ENCODE data around the gene MYBPHL. TPM values are rescaled to one million over a fixed set of nuclear protein-coding genes. Genes with fewer than 3 reads are reported as not detected.

MYBPHL gene
- total RNA-seq, 4 donors from 2014 or later, result 0.46 TPM; not detected in 3

GRCh38 chr1:109272021-109272799, 34.6 kb downstream of the MYBPHL start:
- Histone ChIP-seq H3K27me3 (no peaks in the 10 kb centered on the region), H3K4me1 (peaks cover 5 to 36% (median 6%) of the 10 kb centered on the region in 3 donors), H3K27ac (peak overlapping the region in 1 of 4 donors; percentile 14), H3K9me3 (no peaks in the 10 kb centered on the region), H3K4me3 (no peak overlapping the region), H3K36me3 (peaks cover 0 to 61% of the 10 kb centered on the region in 2 donors)
- WGBS, 2 donors (ENCODE audit: low coverage in 1 of 2), result no CpG with 5 or more reads among the region's 13 CpGs
- no peak for ATAC-seq
- TF ChIP-seq POLR2AphosphoS5 (IDR thresholded peaks at IDR 0.05) (no peak), EP300 (IDR thresholded peaks at IDR 0.05) (no peak), CTCF (IDR thresholded peaks at IDR 0.05) (no peak), POLR2A (IDR thresholded peaks at IDR 0.05) (no peak)

GRCh38 chr1:109271458-109271857, 35.4 kb downstream of the MYBPHL start:
- 83% methylated on average over 3 of the region's 6 CpGs; no CpG with 5 or more reads in 1 of the 2 donors for WGBS, 2 donors (ENCODE audit: low coverage in 1 of 2)
- Histone ChIP-seq H3K4me3 (no peak overlapping the region), H3K36me3 (peaks cover 0 to 67% of the 10 kb centered on the region in 2 donors), H3K27me3 (no peaks in the 10 kb centered on the region), H3K27ac (no peak overlapping the region), H3K4me1 (peaks cover 5 to 28% (median 6%) of the 10 kb centered on the region in 3 donors), H3K9me3 (no peaks in the 10 kb centered on the region)
- ATAC-seq, result no peak
- TF ChIP-seq POLR2AphosphoS5 (IDR thresholded peaks at IDR 0.05) (no peak), CTCF (IDR thresholded peaks at IDR 0.05) (no peak), POLR2A (IDR thresholded peaks at IDR 0.05) (no peak)

- Histone ChIP-seq H3K9me3 (no peaks in the 10 kb centered on the region), H3K27ac (no peak overlapping the region), H3K27me3 (no peaks in the 10 kb centered on the region), H3K4me3 (no peak overlapping the region), H3K4me1 (peaks cover 5 to 23% (median 6%) of the 10 kb centered on the region in 3 donors), H3K36me3 (peaks cover 0 to 72% of the 10 kb centered on the region in 2 donors)
- ATAC-seq, result no peak
- 90% methylated on average over 3 of the region's 20 CpGs; no CpG with 5 or more reads in 1 of the 2 donors for WGBS, 2 donors (ENCODE audit: low coverage in 1 of 2)
- TF ChIP-seq POLR2A (IDR thresholded peaks at IDR 0.05), result no peak
- TF ChIP-seq EP300 (IDR thresholded peaks at IDR 0.05), result no peak
- TF ChIP-seq POLR2AphosphoS5 (IDR thresholded peaks at IDR 0.05), result no peak
- no peak for TF ChIP-seq CTCF (IDR thresholded peaks at IDR 0.05)
These were observed 36.0 kb downstream of the MYBPHL start for GRCh38 chr1:109270623-109271317.

- ATAC-seq, result no peak
- TF ChIP-seq EP300 (IDR thresholded peaks at IDR 0.05) (no peak), POLR2A (IDR thresholded peaks at IDR 0.05) (no peak), POLR2AphosphoS5 (IDR thresholded peaks at IDR 0.05) (no peak), CTCF (IDR thresholded peaks at IDR 0.05) (no peak)
- Histone ChIP-seq H3K4me3 (no peak overlapping the region), H3K9me3 (no peaks in the 10 kb centered on the region), H3K27ac (no peak overlapping the region), H3K36me3 (peaks cover 0 to 78% of the 10 kb centered on the region in 2 donors), H3K27me3 (no peaks in the 10 kb centered on the region), H3K4me1 (peaks cover 5 to 17% (median 6%) of the 10 kb centered on the region in 3 donors)
- 84 to 97% methylated on average over 5 to 6 of the region's 17 CpGs for WGBS, 2 donors (ENCODE audit: low coverage in 1 of 2)
These were observed 36.7 kb downstream of the MYBPHL start for GRCh38 chr1:109269981-109270622.
